HEK293 (cell line): ENCODE results near the gene CPLANE1.

ENCODE experiments used
- CTCF ChIA-PET: fragments of 350-600 bp; formaldehyde crosslinking; extraction: SDS; loops from one replicate; lab custom pipeline; 2021; ENCODE audit warnings: antibody characterized with exemption; lab: Yijun Ruan, JAX
- POLR2A ChIA-PET: fragments of 300-600 bp; formaldehyde crosslinking; extraction: SDS; loops from one replicate; lab custom pipeline; 2020; ENCODE audit warnings: antibody characterized with exemption, inconsistent platforms; lab: Yijun Ruan, JAX
- H3K27ac ChIP-seq: fragments of 200-500 bp; sonication (Bioruptor generic); 2 replicates; pipeline ENCODE4 v1.5.1; 2014; ENCODE audit warnings: low read depth, low read length, control low read depth, inconsistent platforms; ENCODE audit errors: extremely low read depth
- H3K36me3 ChIP-seq, 2 experiments: fragments of 200-500 bp in 1 of 2; sonication (Bioruptor generic) in 1 of 2; 1 replicate in 1 of 2; 2 replicates in 1 of 2; pipeline ENCODE4 v1.5.1; 2014 to 2017; ENCODE audit warnings: inconsistent platforms in 2 of 2, low read length in 2 of 2; ENCODE audit not compliant: control insufficient read depth in 2 of 2, insufficient read depth in 1 of 2
- H3K4me1 ChIP-seq: fragments of 200-500 bp; sonication (Bioruptor generic); 2 replicates; pipeline ENCODE4 v1.5.1; 2014; ENCODE audit warnings: mild to moderate bottlenecking, low read length, inconsistent platforms; ENCODE audit not compliant: control insufficient read depth, insufficient read depth
- H3K4me3 ChIP-seq: 2 replicates; pipeline ENCODE4 v1.5.1; 2011; ENCODE audit warnings: low read depth, mild to moderate bottlenecking, control low read depth, low read length, moderate library complexity
- H3K9me3 ChIP-seq: fragments of 200-500 bp; sonication (Bioruptor generic); 2 replicates; pipeline ENCODE4 v1.5.1; 2014; ENCODE audit warnings: low read depth, low read length, inconsistent platforms; ENCODE audit not compliant: control insufficient read depth, insufficient read depth
- KLF8 ChIP-seq: fragments of 450-650 bp; formaldehyde crosslinking; IDR thresholded peaks from 2 replicates; pipeline ENCODE4 v1.5.1; 2016; ENCODE audit warnings: missing biosample characterization, missing genetic modification characterization
- PRDM1 ChIP-seq: fragments of 450-650 bp; formaldehyde crosslinking; IDR thresholded peaks from 2 replicates; pipeline ENCODE4; 2016; ENCODE audit warnings: missing biosample characterization, missing genetic modification characterization
- TSHZ1 ChIP-seq: fragments of 450-650 bp; formaldehyde crosslinking; IDR thresholded peaks from 2 replicates; pipeline ENCODE4 v1.5.1; 2016; ENCODE audit warnings: missing biosample characterization, missing genetic modification characterization, borderline replicate concordance
- ZBTB8A ChIP-seq: fragments of 450-650 bp; formaldehyde crosslinking; IDR thresholded peaks from 2 replicates; pipeline ENCODE4 v1.5.1; 2016; ENCODE audit warnings: missing biosample characterization, missing genetic modification characterization
- ZNF138 ChIP-seq: fragments of 450-650 bp; formaldehyde crosslinking; IDR thresholded peaks from 2 replicates; pipeline ENCODE4 v1.5.1; 2016; ENCODE audit warnings: missing biosample characterization, missing genetic modification characterization, borderline replicate concordance
- ZNF26 ChIP-seq: fragments of 450-650 bp; formaldehyde crosslinking; IDR thresholded peaks from 2 replicates; pipeline ENCODE4 v1.5.1; 2016; ENCODE audit warnings: missing biosample characterization, missing genetic modification characterization
- ZNF324 ChIP-seq: fragments of 450-650 bp; formaldehyde crosslinking; IDR thresholded peaks from 2 replicates; pipeline ENCODE4 v1.5.1; 2016; ENCODE audit warnings: missing biosample characterization, missing genetic modification characterization
- ZNF416 ChIP-seq: fragments of 450-650 bp; formaldehyde crosslinking; IDR thresholded peaks from 2 replicates; pipeline ENCODE4 v1.5.1; 2016; ENCODE audit warnings: missing biosample characterization, missing genetic modification characterization
- ZNF768 ChIP-seq: fragments of 450-650 bp; formaldehyde crosslinking; IDR thresholded peaks from 2 replicates; pipeline ENCODE4 v1.5.1; 2018; ENCODE audit warnings: missing biosample characterization, mild to moderate bottlenecking, missing genetic modification characterization
- TF ChIP-seq, protein P1 (sequence below): fragments of 450-650 bp; IDR thresholded peaks from 2 replicates; pipeline ENCODE4 v1.5.1; 2018; ENCODE audit warnings: missing biosample characterization, missing genetic modification characterization
- TF ChIP-seq, protein P2 (sequence below): fragments of 450-650 bp; formaldehyde crosslinking; IDR thresholded peaks from 2 replicates; pipeline ENCODE4 v1.5.1; 2016; ENCODE audit warnings: missing biosample characterization, missing genetic modification characterization

The CPLANE1 gene

GRCh38 chr5:37063739-37064138 is 185.4 kb downstream of the CPLANE1 start:
- H3K36me3 ChIP-seq = peaks cover 49 to 52% of the 10 kb centered on the region in 2 experiments
- POLR2A ChIA-PET = no interaction called here
- no peaks in the 10 kb centered on the region for H3K4me1 ChIP-seq
- TF ChIP-seq, protein P1, sequence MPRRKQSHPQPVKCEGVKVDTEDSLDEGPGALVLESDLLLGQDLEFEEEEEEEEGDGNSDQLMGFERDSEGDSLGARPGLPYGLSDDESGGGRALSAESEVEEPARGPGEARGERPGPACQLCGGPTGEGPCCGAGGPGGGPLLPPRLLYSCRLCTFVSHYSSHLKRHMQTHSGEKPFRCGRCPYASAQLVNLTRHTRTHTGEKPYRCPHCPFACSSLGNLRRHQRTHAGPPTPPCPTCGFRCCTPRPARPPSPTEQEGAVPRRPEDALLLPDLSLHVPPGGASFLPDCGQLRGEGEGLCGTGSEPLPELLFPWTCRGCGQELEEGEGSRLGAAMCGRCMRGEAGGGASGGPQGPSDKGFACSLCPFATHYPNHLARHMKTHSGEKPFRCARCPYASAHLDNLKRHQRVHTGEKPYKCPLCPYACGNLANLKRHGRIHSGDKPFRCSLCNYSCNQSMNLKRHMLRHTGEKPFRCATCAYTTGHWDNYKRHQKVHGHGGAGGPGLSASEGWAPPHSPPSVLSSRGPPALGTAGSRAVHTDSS (tag by site-specific recombination) = peak; percentile 31; the same call in 1 of the 2 replicates
- TF ChIP-seq, protein P2, sequence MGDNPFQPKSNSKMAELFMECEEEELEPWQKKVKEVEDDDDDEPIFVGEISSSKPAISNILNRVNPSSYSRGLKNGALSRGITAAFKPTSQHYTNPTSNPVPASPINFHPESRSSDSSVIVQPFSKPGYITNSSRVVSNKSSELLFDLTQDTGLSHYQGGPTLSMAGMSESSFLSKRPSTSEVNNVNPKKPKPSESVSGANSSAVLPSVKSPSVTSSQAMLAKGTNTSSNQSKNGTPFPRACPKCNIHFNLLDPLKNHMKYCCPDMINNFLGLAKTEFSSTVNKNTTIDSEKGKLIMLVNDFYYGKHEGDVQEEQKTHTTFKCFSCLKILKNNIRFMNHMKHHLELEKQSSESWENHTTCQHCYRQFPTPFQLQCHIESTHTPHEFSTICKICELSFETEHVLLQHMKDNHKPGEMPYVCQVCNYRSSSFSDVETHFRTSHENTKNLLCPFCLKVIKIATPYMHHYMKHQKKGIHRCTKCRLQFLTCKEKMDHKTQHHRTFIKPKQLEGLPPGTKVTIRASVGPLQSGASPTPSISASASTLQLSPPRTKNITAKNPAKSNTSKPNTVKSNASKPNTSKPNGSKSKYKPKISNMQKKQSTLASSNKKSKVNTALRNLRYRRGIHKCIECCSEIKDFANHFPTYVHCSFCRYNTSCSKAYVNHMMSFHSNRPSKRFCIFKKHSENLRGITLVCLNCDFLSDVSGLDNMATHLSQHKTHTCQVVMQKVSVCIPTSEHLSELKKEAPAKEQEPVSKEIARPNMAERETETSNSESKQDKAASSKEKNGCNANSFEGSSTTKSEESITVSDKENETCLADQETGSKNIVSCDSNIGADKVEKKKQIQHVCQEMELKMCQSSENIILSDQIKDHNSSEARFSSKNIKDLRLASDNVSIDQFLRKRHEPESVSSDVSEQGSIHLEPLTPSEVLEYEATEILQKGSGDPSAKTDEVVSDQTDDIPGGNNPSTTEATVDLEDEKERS = no peak
- H3K27ac ChIP-seq = no peak overlapping the region
- H3K9me3 ChIP-seq = no peaks in the 10 kb centered on the region
- H3K4me3 ChIP-seq = no peak overlapping the region
- CTCF ChIA-PET = no interaction called here

- POLR2A ChIA-PET = no interaction called here
- H3K9me3 ChIP-seq = no peaks in the 10 kb centered on the region
- no peak overlapping the region for H3K4me3 ChIP-seq
- CTCF ChIA-PET = interaction anchor here (0.7 kb wide), 1 partner anchor 54 kb away, joined by 4 read pairs; no protein-coding TSS in a partner anchor
- H3K4me1 ChIP-seq = no peaks in the 10 kb centered on the region
- no peak for TF ChIP-seq KLF8
- TF ChIP-seq ZNF26 = no peak
- TF ChIP-seq ZNF138 (tag by site-specific recombination) = no peak
- TF ChIP-seq ZBTB8A = no peak
- TF ChIP-seq TSHZ1 (tag by site-specific recombination) = no peak
- TF ChIP-seq ZNF324 = no peak
- no peak for TF ChIP-seq ZNF416 (tag by site-specific recombination)
- H3K36me3 ChIP-seq = peaks cover 64 to 66% of the 10 kb centered on the region in 2 experiments
- no peak overlapping the region for H3K27ac ChIP-seq
Observed at GRCh38 chr5:37060030-37060429, 189.1 kb downstream of the CPLANE1 start.

GRCh38 chr5:37056762-37057161 is 192.4 kb downstream of the CPLANE1 start:
- no peaks in the 10 kb centered on the region for H3K4me1 ChIP-seq
- POLR2A ChIA-PET = no interaction called here
- CTCF ChIA-PET = interaction anchor here (0.6 kb wide), 1 partner anchor 318 kb away, joined by 5 read pairs; no protein-coding TSS in a partner anchor
- TF ChIP-seq ZNF768 (tag by site-specific recombination) (no peak), PRDM1 (tag by site-specific recombination) (peak; percentile 90)
- TF ChIP-seq, all 188 proteins: peak for 1
- Histone ChIP-seq H3K36me3 (peaks cover 62 to 64% of the 10 kb centered on the region in 2 experiments), H3K9me3 (no peaks in the 10 kb centered on the region), H3K4me3 (no peak overlapping the region), H3K27ac (no peak overlapping the region)
